ENCODE data around the gene TXNDC17.
"Not testable (repeated sequence)": the region's sequence is repeated elsewhere in the genome, so short reads cannot be mapped to it uniquely, and the experiment has no call there.

TXNDC17 gene

GRCh38 chr17:6654841-6655731 lies 14.2 kb downstream of the TXNDC17 start:
- H3K4me3 ChIP-seq (ENCODE audit: low read depth, low read length): no peak overlapping the region
- DNase-seq (ENCODE audit: low read depth): no peak
- no peak for TF ChIP-seq CTCF (IDR thresholded peaks at IDR 0.05; ENCODE audit: insufficient read depth, low read depth, low read length, missing control alignments)

- not testable (repeated sequence) for H3K4me3 ChIP-seq (ENCODE audit: low read depth, low read length); DNase-seq (ENCODE audit: low read depth)
Measured at GRCh38 chr17:6655732-6656361, 15.0 kb downstream of the TXNDC17 start.

GRCh38 chr17:6656797-6657632 lies 16.2 kb downstream of the TXNDC17 start:
- H3K4me3 ChIP-seq (ENCODE audit: low read depth, low read length): peak overlapping the region; percentile 59
- DNase-seq (ENCODE audit: low read depth): peak; percentile 73

GRCh38 chr17:6657633-6658287 lies 16.9 kb downstream of the TXNDC17 start:
- DNase-seq (ENCODE audit: low read depth): no peak
- peak overlapping the region; percentile 59 for H3K4me3 ChIP-seq (ENCODE audit: low read depth, low read length)

GRCh38 chr17:6658411-6658810 lies 17.6 kb downstream of the TXNDC17 start:
- DNase-seq (ENCODE audit: low read depth); H3K4me3 ChIP-seq (ENCODE audit: low read depth, low read length): not testable (repeated sequence)

More at GRCh38 chr17:6657633-6658287, 16.9 kb downstream of the TXNDC17 start:
- no peak for TF ChIP-seq CTCF (IDR thresholded peaks at IDR 0.05; ENCODE audit: insufficient read depth, low read depth, low read length, missing control alignments)

GRCh38 chr17:6660101-6660500 lies 19.2 kb downstream of the TXNDC17 start:
- no peak for TF ChIP-seq CTCF (IDR thresholded peaks at IDR 0.05; ENCODE audit: insufficient read depth, low read depth, low read length, missing control alignments)
- H3K4me3 ChIP-seq (ENCODE audit: low read depth, low read length): no peak overlapping the region
- no peak for DNase-seq (ENCODE audit: low read depth)

GRCh38 chr17:6660805-6661463 lies 20.1 kb downstream of the TXNDC17 start:
- no peak overlapping the region for H3K4me3 ChIP-seq (ENCODE audit: low read depth, low read length)
- no peak for TF ChIP-seq CTCF (IDR thresholded peaks at IDR 0.05; ENCODE audit: insufficient read depth, low read depth, low read length, missing control alignments)
- DNase-seq (ENCODE audit: low read depth): peak; percentile 81

Data from GM12865 (cell line).